HepG2 (cell line): Measurements from ENCODE around the gene ZNF189. TPM values are rescaled to one million over a fixed set of nuclear protein-coding genes. Genes with fewer than 3 reads are reported as not detected.

ENCODE experiments used
- ETV5 ChIP-seq: IDR thresholded peaks from 2 replicates; pipeline ENCODE4 v1.6.1; 2018; ENCODE audit warnings: missing biosample characterization, missing genetic modification reagents, inconsistent platforms, borderline replicate concordance
- FIP1L1 ChIP-seq: fragments of 200-400 bp; formaldehyde crosslinking; IDR thresholded peaks from 2 replicates; pipeline ENCODE4 v1.6.1; 2018; ENCODE audit warnings: low read depth, mild to moderate bottlenecking, low read length, moderate library complexity, borderline replicate concordance; ENCODE audit not compliant: insufficient read depth
- FOXC1 ChIP-seq: sonication (generic); formaldehyde crosslinking; IDR thresholded peaks from 2 replicates; pipeline ENCODE4 v1.8.0; 2022; ENCODE audit warnings: mild to moderate bottlenecking, missing genetic modification reagents, borderline replicate concordance
- POLR2G ChIP-seq: fragments of 200-400 bp; formaldehyde crosslinking; IDR thresholded peaks from 2 replicates; pipeline ENCODE4 v1.6.1; 2018; ENCODE audit warnings: mild to moderate bottlenecking, low read depth, low read length, moderate library complexity
- RORA ChIP-seq: sonication (generic); formaldehyde crosslinking; IDR thresholded peaks from 2 replicates; pipeline ENCODE4 v1.5.0; 2020; ENCODE audit warnings: mild to moderate bottlenecking, missing genetic modification reagents, moderate library complexity
- XBP1 ChIP-seq: sonication (generic); formaldehyde crosslinking; IDR thresholded peaks from 2 replicates; pipeline ENCODE4 v1.5.0; 2020; ENCODE audit warnings: missing genetic modification reagents
- ZFP41 ChIP-seq: sonication (generic); formaldehyde crosslinking; IDR thresholded peaks from 2 replicates; pipeline ENCODE4 v1.4.0; 2020; ENCODE audit warnings: mild to moderate bottlenecking, missing genetic modification reagents, borderline replicate concordance
- ZFX ChIP-seq: sonication (generic); formaldehyde crosslinking; IDR thresholded peaks from 2 replicates; pipeline ENCODE4 v1.4.0; 2020; ENCODE audit warnings: mild to moderate bottlenecking, low read depth, missing genetic modification reagents, moderate library complexity
- ZNF10 ChIP-seq: sonication (generic); formaldehyde crosslinking; IDR thresholded peaks from 2 replicates; pipeline ENCODE4 v1.4.0; 2020; ENCODE audit warnings: mild to moderate bottlenecking, low read depth, missing genetic modification reagents, borderline replicate concordance
- ZNF136 ChIP-seq: sonication (generic); formaldehyde crosslinking; IDR thresholded peaks from 2 replicates; pipeline ENCODE4 v1.8.1; 2022; ENCODE audit warnings: low read depth, mild to moderate bottlenecking, moderate library complexity, missing genetic modification reagents
- ZNF292 ChIP-seq: sonication (generic); formaldehyde crosslinking; IDR thresholded peaks from 2 replicates; pipeline ENCODE4 v1.8.1; 2022; ENCODE audit warnings: mild to moderate bottlenecking, low read depth, missing genetic modification reagents, borderline replicate concordance
- ZNF644 ChIP-seq: IDR thresholded peaks from 2 replicates; pipeline ENCODE4 v1.6.1; 2016; ENCODE audit warnings: low read depth
- polyA plus RNA-seq, 8 experiments: library from polyadenylated mRNA; depleted of rRNA in 3 of 8; stranded (reverse) in 7 of 8; unstranded in 1 of 8; fragments of >200 nt; fragmentation: Illumina TruSeq in 4 of 8; extraction: Trizol in 4 of 8; gene quantifications; 2 replicates each; pipeline versions ENCODE4 v1.2.1 to v1.2.3, GENCODE V29; 2011 to 2016; ENCODE audit warnings: low read depth in 4 of 8, missing spikeins in 1 of 8, mixed read lengths in 1 of 8; ENCODE audit not compliant: insufficient read depth in 1 of 8
- total RNA-seq, 5 experiments: library from RNA; depleted of rRNA; stranded (reverse); fragments of >200 nt; fragmentation: Illumina TruSeq; extraction: Trizol; gene quantifications; 2 replicates each; pipeline ENCODE4 v1.2.3, GENCODE V29; 2016; ENCODE audit warnings: low read depth in 1 of 5
- TF ChIP-seq, protein P1 (sequence below), 2 experiments: IDR thresholded peaks; 2 replicates each; pipeline ENCODE4 v1.6.1; 2011 to 2012; ENCODE audit warnings: low read length in 2 of 2, borderline replicate concordance in 1 of 2, low read depth in 1 of 2, mild to moderate bottlenecking in 1 of 2, moderate library complexity in 1 of 2
- TF ChIP-seq, protein P2 (sequence below), 2 experiments: sonication (generic) in 1 of 2; formaldehyde crosslinking in 1 of 2; IDR thresholded peaks; 2 replicates each; pipeline versions ENCODE4 v1.4.0 to v1.6.1; 2018 to 2020; ENCODE audit warnings: missing genetic modification reagents in 2 of 2, borderline replicate concordance in 1 of 2, low read depth in 1 of 2, mild to moderate bottlenecking in 1 of 2, missing biosample characterization in 1 of 2
- TF ChIP-seq, protein P3 (sequence below): sonication (generic); formaldehyde crosslinking; IDR thresholded peaks from 2 replicates; pipeline ENCODE4 v1.4.0; 2020; ENCODE audit warnings: missing genetic modification reagents
- TF ChIP-seq, protein P4 (sequence below): sonication (generic); formaldehyde crosslinking; IDR thresholded peaks from 2 replicates; pipeline ENCODE4 v1.8.0; 2022; ENCODE audit warnings: mild to moderate bottlenecking, missing genetic modification reagents; ENCODE audit not compliant: insufficient replicate concordance

ZNF189 gene
- total and polyA plus RNA-seq, 2 of the 13 experiments (the other 11 are each of a cell fraction or from before 2014, with no cell fraction given): 8.4 to 50.0 TPM

DNA sequence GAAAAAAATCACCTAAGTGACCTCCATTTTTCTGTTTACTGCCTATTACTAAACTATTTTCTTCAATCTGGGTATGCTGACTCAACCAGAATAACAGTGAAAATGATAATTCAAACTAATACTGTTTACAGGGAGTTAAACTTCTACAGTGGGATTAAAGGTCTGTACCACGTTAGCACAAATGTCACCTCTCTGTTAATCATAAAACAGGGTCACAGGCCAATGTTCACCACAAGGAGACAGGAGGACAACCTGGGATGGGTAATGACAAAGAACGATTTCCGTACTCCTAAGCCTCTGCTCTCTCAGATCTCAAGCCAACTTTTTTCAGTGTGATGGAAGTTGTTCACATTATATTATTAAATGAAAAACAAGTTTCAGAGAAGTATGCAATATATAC is 34.6 kb downstream of the ZNF189 start (continued):
- TF ChIP-seq ZNF292 (CRISPR knock-in tag): 0 out of 2 replicates have a peak, but pooled peaks have one; percentile 46
- no peak for TF ChIP-seq FOXC1 (CRISPR knock-in tag)
- TF ChIP-seq ZNF10 (CRISPR knock-in tag): no peak
- no peak; the same call in 1 of the 2 replicates for TF ChIP-seq ZFX
- TF ChIP-seq RORA: no peak
- TF ChIP-seq, protein P1, sequence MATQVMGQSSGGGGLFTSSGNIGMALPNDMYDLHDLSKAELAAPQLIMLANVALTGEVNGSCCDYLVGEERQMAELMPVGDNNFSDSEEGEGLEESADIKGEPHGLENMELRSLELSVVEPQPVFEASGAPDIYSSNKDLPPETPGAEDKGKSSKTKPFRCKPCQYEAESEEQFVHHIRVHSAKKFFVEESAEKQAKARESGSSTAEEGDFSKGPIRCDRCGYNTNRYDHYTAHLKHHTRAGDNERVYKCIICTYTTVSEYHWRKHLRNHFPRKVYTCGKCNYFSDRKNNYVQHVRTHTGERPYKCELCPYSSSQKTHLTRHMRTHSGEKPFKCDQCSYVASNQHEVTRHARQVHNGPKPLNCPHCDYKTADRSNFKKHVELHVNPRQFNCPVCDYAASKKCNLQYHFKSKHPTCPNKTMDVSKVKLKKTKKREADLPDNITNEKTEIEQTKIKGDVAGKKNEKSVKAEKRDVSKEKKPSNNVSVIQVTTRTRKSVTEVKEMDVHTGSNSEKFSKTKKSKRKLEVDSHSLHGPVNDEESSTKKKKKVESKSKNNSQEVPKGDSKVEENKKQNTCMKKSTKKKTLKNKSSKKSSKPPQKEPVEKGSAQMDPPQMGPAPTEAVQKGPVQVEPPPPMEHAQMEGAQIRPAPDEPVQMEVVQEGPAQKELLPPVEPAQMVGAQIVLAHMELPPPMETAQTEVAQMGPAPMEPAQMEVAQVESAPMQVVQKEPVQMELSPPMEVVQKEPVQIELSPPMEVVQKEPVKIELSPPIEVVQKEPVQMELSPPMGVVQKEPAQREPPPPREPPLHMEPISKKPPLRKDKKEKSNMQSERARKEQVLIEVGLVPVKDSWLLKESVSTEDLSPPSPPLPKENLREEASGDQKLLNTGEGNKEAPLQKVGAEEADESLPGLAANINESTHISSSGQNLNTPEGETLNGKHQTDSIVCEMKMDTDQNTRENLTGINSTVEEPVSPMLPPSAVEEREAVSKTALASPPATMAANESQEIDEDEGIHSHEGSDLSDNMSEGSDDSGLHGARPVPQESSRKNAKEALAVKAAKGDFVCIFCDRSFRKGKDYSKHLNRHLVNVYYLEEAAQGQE (IDR thresholded peaks at IDR 0.05; ENCODE audit: borderline replicate concordance in 1 of 2, low read depth in 1 of 2, low read length in 2 of 2): no peak
- TF ChIP-seq XBP1 (CRISPR knock-in tag): no peak; the same call in 1 of the 2 replicates
- TF ChIP-seq, protein P2, sequence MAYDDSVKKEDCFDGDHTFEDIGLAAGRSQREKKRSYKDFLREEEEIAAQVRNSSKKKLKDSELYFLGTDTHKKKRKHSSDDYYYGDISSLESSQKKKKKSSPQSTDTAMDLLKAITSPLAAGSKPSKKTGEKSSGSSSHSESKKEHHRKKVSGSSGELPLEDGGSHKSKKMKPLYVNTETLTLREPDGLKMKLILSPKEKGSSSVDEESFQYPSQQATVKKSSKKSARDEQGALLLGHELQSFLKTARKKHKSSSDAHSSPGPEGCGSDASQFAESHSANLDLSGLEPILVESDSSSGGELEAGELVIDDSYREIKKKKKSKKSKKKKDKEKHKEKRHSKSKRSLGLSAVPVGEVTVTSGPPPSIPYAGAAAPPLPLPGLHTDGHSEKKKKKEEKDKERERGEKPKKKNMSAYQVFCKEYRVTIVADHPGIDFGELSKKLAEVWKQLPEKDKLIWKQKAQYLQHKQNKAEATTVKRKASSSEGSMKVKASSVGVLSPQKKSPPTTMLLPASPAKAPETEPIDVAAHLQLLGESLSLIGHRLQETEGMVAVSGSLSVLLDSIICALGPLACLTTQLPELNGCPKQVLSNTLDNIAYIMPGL (CRISPR knock-in tag; IDR thresholded peaks at IDR 0.05; ENCODE audit: borderline replicate concordance in 1 of 2, low read depth in 1 of 2): peak in 1 of 2 experiments; percentile 24; a peak in 1 of 4 replicates
- TF ChIP-seq, protein P3, sequence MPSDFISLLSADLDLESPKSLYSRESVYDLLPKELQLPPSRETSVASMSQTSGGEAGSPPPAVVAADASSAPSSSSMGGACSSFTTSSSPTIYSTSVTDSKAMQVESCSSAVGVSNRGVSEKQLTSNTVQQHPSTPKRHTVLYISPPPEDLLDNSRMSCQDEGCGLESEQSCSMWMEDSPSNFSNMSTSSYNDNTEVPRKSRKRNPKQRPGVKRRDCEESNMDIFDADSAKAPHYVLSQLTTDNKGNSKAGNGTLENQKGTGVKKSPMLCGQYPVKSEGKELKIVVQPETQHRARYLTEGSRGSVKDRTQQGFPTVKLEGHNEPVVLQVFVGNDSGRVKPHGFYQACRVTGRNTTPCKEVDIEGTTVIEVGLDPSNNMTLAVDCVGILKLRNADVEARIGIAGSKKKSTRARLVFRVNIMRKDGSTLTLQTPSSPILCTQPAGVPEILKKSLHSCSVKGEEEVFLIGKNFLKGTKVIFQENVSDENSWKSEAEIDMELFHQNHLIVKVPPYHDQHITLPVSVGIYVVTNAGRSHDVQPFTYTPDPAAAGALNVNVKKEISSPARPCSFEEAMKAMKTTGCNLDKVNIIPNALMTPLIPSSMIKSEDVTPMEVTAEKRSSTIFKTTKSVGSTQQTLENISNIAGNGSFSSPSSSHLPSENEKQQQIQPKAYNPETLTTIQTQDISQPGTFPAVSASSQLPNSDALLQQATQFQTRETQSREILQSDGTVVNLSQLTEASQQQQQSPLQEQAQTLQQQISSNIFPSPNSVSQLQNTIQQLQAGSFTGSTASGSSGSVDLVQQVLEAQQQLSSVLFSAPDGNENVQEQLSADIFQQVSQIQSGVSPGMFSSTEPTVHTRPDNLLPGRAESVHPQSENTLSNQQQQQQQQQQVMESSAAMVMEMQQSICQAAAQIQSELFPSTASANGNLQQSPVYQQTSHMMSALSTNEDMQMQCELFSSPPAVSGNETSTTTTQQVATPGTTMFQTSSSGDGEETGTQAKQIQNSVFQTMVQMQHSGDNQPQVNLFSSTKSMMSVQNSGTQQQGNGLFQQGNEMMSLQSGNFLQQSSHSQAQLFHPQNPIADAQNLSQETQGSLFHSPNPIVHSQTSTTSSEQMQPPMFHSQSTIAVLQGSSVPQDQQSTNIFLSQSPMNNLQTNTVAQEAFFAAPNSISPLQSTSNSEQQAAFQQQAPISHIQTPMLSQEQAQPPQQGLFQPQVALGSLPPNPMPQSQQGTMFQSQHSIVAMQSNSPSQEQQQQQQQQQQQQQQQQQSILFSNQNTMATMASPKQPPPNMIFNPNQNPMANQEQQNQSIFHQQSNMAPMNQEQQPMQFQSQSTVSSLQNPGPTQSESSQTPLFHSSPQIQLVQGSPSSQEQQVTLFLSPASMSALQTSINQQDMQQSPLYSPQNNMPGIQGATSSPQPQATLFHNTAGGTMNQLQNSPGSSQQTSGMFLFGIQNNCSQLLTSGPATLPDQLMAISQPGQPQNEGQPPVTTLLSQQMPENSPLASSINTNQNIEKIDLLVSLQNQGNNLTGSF (CRISPR knock-in tag): no peak
- TF ChIP-seq ZFP41 (CRISPR knock-in tag): no peak
- TF ChIP-seq, protein P4, sequence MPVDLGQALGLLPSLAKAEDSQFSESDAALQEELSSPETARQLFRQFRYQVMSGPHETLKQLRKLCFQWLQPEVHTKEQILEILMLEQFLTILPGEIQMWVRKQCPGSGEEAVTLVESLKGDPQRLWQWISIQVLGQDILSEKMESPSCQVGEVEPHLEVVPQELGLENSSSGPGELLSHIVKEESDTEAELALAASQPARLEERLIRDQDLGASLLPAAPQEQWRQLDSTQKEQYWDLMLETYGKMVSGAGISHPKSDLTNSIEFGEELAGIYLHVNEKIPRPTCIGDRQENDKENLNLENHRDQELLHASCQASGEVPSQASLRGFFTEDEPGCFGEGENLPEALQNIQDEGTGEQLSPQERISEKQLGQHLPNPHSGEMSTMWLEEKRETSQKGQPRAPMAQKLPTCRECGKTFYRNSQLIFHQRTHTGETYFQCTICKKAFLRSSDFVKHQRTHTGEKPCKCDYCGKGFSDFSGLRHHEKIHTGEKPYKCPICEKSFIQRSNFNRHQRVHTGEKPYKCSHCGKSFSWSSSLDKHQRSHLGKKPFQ (CRISPR knock-in tag): no peak
- no peak for TF ChIP-seq FIP1L1
- TF ChIP-seq ETV5 (CRISPR knock-in tag): peak; percentile 88; the same call in 1 of the 2 replicates
- peak; percentile 85; the same call in 1 of the 2 replicates for TF ChIP-seq ZNF644
- no peak for TF ChIP-seq POLR2G
- peak; percentile 66; the same call in 1 of the 2 replicates for TF ChIP-seq ZNF136 (CRISPR knock-in tag)
